ENCODE results near the gene COL16A1.
"Not testable (repeated sequence)": the region's sequence is repeated elsewhere in the genome, so short reads cannot be mapped to it uniquely, and the experiment has no call there.

Gene COL16A1

DNA sequence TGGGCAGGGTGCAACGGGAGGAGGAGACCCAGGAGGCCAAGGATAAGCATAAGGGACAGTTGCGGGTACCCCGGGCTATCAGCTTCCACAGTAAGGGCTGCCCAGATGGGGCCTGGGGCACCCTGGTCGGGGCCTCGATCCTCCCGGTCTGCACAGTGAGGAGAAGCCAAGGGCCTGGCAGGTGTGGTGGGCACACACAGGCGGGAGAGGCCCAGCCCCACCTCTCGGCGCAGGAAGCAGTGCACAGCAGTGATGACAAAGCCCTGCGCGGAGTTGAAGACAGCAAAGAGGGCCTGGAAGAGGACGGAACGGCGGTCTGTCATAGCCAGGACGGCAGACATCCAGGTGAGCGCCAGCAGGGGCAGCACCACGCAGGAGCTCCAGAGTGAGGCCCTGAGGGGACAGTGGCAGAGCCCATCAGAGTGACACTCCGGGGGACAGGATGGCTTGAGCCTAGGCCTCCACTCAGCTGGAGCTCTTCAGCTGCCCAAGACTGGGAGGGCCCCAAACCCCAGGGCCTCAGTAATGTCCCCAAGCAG lies 29.0 kb upstream of the COL16A1 start:
- DNase-seq: no peak

DNA sequence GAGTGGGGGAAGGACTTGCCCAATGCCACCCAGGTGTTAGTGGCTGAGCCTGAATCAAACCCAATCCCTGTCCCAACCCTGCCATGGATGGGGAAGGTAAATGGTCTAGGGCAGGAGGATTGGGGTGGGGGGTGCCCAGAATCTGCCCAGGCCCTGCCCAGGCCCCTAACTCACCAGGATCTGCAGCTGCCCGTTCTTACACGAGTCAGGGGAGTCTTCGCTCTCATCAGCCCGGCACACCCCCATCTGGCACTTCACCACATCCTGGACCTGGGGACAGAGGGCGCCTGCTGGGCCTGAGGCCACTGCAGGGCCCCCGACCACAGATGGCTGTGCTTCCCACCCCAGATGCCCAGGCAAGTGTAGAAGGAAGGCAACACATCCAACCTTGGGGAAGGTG lies 28.5 kb upstream of the COL16A1 start:
- DNase-seq: no peak

DNA sequence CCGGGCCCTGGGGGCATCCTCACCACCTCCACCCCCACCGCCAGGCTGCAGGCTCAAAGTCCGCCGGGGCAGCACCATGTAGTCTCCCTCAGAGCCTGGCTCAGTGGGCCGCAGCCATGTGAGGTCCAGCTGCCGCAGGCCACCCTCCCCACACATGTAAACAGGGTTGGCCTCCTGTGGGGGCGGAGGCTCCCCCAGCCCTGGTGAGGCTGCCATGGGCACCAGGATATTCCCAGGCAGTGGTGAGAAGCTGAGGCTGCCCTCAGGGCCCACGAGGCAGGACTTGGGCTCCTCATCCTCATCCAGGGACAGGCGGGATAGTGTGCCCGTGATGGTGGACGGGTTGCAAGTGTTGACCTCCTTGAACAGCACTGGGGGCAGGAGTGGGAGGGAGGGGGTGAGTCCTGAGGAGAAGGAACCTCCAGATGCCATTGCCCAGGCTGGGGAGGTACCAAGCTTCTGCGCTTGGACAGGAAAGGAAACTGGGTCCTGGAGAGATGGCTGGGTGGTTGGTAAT lies 27.3 kb upstream of the COL16A1 start:
- DNase-seq: no peak

DNA sequence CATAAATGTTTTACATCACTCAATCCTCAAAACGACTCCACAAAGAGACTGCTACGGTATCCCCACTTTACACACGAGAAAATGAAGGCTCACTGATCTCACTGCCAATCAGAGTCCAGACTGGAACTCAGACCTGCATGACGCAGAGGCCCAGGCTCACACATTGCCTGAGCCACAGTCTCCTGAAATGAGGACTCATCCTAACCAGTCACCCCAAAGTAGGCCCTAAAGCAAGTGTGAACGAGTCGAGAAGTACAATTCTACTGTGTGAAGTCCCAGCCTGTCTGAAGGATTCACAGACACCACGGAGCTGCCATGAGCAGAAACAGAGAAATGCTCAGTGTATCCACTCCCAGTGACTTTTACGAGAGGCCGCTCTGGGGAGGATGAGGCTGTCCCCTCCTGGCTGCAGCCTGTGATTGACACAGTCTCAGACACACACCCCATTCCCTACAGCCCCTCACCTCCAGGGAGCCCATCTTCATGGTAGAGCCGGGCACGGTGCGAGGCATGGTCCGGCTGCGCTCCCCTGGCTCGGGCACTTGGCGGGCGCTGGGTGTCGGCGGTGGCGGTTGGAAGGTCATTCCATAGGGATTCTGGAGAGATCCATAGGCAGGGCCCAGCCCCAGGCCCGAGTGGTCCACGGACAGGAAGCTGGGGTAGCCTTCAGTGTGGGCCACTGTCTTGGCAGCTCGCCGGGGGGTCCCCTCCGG lies 26.7 kb upstream of the COL16A1 start:
- DNase-seq: no peak

DNA sequence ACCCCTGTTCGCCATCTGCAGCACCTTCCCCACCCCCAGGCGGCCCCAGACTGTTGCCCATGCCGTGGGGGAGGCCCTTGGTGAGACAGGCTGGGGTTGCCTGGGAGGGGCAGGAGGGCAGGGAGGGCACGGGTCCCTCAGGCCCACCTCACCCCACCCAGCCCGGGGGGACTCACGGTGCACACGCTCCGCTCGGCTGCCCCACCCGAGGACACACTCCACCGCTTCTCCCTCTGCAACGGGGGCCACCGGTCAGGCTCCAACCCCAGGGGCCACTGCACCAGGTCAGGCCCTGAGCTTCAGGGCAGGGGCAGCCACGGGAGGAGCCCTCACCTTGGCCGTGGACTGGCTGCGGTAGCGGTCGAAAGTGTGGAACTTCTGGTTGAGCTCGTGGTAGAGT lies 24.0 kb upstream of the COL16A1 start:
- DNase-seq: no peak

DNA sequence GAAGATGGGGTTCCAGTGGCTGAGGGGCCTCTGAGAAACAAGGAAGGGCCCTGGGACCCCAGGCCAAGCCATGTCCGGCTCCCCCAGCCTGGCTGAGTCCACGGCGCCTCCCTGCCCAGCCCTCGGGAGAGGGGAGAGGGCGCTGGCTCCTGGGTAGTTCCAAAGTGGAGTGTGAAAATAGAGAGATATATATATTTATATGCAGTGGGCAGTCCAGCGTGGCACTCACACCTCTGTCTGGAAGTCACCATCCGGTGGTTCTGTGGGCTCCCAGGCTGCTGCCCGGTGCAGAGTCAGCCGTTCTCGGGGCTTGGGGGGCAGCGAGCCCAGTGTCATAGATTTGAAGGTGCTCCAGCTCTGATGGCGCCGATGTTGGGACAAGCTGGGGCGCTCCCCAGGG lies 23.4 kb upstream of the COL16A1 start:
- no peak for DNase-seq

DNA sequence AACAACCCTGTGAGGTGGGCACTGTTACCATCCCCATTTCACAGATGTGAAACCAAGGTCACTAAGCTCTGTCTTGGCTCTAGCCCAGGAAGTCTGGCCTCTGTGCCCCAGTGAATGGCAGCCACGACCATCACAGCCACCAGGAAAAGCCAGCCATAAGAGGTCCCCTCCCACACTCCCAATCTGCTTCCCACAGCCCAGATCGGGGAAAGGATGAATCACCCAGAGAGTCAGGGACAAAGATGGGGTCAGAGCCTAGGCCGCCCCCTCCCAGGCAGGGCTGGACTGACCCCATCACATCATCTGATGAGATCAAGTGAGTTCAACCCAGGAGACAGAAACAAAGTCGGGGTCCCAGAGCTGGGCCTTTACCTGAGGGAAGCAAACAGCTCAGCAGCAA lies 22.9 kb upstream of the COL16A1 start:
- DNase-seq: no peak

DNA sequence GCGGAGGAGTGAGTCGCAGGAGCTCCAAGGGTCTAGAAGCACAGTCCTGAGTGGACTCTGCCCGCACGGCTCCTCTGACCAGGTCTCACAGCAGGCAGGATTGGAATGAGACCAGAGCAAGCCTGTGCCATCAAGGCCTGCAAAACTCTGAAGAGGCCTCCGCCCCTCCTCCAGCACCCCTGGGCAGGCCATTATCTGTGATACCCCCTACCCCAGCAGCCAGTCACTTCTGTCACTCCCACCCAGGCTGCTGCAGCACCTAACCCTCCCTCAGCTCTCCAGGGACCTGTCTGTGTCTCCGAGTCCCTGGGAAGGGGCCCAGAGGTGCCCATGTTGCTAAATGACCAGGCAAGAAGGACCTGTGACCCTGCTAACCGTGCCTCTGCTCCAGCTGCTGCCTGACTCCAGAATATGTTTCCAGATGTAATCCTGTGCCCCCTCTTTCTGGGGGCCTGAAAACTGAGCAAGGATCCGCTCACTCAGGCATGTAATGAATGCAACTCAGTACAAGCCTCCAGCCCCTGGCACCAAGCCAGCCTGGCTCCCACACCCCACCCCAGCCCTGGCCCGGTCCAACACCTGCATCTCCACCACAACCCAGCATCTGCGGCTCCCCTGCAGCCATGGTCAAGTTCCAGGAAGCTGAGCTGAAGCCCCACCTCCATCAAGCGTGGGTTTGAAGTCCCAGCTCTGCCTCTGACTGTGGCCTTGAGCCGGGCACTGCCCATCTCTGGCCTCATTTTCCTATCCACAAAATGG lies 22.1 kb upstream of the COL16A1 start:
- no peak for DNase-seq

DNA sequence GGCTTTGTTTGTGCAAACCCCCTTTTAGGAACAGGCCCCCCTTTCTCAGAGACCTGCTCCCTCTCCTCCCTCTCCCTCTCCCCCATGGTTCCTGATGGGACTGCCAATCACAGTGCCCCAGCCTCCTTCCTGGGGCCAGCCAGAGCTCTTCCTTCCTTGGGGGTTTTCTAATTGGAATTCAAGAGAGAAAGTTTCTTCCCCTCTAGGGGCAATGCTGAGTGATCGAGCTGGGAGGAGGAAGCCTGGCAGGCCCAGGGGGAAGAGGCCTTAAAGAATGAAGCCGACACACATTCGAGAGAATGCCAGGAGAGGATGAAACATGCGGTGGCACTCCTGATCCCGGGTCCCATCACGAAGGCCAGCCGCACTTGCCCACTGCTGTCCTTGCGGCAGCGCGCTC lies 21.3 kb upstream of the COL16A1 start:
- no peak for DNase-seq

DNA sequence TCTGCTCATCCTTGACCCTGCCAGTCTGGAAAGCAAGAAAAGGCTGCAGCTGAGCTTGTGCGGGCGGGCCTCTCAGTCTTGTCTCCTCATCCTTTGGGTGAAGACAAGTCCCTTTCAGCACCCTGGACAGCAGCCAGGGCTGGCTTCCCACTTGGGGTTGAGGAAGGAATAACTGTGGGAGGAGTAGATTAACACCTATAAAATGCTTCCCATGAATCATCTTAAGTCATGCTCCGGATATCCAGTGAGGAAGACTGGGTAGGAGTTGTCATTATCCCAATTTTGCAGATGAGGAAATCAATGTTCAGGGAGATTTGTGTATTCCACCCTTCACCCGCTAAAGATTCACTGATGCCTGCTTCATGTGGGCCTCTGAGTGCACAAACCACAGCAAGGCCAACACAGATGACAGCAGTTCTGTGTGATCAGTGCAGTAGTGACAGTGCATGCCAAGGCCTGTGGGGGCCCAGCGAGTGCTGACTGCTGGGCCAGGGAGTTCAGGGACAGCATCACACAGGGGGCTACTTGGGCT lies 20.1 kb upstream of the COL16A1 start:
- peak; percentile 30 for DNase-seq

DNA sequence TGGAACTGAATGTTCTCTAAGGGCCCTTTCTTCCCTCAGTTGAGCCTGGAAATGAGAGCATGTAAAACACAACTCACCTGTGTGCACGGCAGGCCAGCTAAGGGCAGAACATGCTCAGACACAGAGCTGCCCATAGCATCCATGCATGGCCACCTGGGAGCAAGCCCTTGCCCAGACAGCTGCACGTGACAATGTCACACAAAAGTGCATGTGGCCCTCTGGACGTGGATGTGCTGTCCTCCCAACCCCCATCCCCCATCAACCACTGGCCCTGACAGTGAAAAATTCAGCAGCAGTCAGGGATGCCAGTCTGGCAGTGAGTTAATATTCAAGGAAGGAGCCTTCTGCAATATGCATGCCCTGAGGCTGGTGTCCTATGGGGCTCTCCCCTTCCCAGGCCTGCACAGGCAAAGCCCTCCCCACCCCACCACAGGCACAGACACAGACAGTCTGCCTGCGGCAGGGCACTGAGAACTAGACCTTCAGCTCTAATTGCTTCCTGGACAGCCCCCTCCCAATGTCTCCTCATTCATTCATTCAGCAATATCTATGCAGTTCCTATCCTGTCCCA lies 14.6 kb upstream of the COL16A1 start:
- DNase-seq: no peak

DNA sequence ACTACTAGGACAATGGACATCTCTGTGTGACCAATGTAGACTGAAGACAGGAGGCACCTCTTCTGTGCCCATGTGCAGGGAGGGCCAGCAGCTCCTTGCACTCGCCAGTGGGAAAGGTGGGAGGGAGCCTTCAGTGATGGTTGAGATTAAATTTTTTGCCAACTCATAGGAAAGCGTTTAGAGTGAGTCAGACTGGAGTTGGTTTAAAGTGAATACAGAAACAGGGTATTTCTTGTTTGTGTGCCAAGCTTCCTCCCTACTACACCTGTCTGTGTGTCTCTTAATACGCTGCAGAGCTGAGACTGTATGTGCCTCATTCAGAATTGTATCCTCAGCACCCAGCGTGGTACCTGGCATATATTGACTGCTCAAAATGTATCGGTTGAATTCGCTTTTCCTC lies 13.5 kb upstream of the COL16A1 start:
- DNase-seq: no peak

DNA sequence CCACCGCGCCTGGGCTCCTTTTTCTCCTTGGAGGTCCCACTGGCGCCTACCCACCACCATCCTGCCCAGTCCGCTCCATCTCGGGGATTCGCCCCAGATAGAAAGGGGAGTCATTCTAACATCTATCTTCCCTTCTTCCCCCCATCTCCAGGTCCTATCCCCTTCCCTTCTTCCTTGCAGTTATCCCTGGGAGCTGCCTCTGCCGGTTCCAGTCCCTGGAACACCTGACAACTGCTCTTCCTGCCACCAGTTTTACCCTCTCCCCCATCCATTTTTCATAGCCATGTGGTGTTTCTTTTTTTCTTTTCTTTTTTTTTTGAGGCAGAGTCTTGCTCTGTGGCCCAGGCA lies 12.0 kb upstream of the COL16A1 start:
- DNase-seq: no peak

DNA sequence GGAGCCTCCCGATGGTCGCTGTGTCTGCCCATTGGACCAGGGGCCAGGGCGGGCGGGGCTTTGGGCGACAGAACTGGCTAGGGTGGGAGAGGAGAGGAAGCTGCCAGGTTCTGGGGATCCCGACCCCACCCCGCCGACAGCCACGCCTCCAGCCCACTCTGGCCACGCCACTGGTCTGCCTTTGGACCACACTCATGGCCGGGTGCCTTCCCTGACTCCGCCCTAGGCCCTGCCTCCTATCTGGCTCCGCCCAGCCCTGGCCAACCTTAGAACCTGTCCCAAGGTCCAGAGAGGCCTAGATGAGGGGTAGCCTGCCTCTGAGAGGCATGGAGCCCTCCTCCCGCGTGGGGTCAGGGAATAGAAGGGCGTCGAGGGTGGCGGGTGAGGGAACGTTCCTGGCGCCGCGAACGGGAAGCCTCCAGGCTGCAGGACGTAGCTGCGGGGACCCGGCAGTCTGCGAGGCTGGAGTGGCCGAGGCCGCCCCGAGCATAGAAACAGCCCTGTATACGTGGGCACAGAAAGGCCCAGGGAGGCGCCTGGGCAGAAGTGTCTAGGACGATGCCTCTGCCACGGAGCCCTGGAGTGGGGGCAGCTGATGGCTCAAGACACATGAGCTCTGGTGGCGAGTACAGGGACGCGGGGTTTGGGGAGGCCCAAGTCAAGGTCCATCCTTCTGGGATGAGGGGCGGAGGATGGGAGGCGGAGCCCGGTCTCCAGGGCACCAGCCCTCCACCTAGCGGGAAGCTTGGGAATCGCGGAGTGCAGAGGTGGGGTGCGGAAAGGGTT lies 11.5 kb upstream of the COL16A1 start:
- DNase-seq: peak; percentile 42

DNA sequence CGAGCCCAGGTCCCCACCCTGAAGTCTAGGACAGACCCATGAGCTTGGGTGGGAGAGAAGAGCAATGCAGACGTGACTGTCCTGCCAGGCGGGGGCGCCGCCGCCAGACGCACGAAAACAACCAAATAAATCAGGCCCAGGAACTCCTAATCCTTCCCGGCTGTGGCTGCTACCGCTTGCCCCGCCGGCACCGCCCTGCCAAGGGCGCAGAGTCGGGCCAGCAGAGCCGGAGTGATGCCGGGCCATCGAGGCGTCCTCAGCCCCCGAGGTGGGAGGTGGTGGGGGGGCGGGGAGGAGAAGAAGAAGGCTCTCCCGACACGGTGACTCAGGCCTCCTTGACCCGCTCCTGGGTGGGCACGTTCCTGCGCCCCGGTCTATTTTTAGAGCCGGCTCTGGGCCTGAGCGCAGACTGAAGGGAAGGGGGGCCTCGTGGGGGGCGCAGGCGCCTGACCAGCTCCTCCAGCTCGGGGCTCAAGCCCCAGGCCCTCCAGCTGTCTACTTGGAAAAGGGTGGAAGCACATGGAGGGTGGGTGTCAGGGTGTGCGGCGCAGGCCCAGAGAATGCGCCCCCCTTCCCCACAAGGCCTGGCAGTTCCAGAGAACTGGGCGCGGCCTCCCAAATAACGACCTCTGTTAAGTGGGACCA lies 10.7 kb upstream of the COL16A1 start:
- peak; percentile 42 for DNase-seq

DNA sequence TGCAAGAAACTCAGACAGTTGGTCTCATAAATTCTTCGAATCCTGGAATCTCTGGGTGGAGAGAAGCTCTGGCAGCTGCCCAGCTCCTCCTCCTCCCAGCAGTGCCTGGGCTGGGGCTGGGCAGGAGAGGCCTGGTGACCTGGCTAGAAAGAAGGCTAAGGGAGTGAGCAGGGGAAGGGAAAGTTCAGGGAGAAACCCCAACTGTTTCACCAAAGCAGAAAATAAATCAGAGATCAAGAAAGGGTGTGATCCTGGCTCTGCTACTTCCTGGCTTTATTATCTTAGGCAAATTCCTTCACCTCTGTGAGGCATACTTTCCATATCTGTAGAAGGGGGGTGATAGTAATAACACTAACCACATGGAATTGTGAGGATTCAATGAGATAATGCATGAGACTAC lies 8.8 kb upstream of the COL16A1 start:
- no peak for DNase-seq

DNA sequence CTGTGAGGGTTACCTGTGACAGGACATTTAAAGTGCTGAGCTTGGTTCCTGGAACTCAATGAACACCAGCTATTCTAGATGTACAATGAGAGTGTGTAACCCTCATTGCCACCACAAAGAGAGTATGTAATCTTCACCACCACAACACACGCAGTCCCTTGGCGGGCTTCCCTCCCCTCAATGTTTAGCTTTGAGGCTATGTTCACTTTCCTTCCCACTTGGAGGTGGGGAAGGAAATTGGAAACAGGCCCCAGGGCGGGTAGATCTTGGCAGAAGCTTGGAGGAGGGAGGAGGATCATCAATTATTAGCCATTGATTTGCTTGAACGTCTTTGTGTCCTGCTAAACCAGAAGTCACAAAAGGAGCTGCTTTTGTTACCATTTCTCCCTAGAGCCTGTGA lies 8.3 kb upstream of the COL16A1 start:
- DNase-seq: no peak

DNA sequence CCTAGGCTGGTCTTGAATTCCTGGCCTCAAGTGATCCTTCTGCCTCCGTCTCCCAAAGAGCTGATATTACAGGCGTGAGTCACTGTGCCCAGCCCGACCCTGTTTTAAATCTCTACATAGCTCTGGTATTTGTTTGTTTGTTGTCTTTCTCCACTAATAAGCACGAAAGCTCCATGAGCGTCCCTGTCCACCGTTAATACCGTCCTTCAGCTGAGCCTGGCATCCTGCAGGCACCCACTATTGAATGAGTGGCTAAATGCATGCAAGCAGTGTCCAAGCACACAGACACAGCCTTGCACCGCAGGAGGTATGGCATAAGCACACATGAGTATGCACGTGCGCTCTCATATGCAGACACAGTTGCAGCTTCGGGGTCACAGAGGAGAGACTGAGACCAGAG lies 4.5 kb upstream of the COL16A1 start:
- DNase-seq: no peak

DNA sequence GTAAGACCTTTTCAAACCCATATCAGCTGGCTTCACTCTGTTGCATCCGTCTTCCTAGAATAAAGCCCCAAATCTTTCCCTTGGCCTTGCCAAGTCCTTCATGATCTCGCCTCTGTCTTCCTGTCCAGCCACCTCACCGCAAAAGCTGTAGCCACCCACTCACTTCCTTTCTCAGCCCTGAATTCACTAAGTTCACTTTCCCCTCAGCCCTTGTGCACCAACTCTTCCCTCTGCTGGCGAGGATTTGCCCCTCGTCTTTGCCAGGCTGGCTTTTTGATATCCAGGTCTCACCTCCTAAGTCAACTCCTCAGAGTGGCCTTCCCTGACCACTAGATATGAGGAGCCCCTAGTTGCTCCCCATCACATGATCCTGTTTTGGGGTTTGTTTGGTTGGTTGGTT lies 3.9 kb upstream of the COL16A1 start:
- peak; percentile 26 for DNase-seq

DNA sequence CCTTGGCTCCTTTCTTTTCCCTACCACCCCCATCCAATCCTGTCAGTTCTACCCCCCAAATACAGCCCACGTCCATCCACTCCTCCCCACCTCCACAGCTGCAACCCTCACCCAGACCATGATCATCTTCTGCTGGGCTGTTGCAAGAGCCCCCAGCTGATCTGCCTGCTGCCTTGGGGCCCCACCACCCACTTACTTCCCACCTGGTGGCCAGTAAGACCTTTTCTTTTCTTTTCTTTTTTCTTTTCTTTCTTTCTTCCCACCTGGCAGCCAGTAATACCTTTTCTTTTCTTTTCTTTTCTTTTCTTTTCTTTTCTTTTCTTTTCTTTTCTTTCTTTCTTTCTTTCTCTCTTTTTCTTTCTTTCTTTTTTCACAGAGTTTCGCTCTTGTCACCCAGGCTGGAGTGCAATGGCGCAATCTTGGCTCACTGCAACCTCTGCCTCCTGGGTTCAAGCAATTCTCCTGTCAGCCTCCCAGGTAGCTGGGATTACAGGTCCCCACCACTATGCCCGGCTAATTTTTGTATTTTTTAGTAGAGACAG lies 3.3 kb upstream of the COL16A1 start:
- not testable (repeated sequence) for DNase-seq

DNA sequence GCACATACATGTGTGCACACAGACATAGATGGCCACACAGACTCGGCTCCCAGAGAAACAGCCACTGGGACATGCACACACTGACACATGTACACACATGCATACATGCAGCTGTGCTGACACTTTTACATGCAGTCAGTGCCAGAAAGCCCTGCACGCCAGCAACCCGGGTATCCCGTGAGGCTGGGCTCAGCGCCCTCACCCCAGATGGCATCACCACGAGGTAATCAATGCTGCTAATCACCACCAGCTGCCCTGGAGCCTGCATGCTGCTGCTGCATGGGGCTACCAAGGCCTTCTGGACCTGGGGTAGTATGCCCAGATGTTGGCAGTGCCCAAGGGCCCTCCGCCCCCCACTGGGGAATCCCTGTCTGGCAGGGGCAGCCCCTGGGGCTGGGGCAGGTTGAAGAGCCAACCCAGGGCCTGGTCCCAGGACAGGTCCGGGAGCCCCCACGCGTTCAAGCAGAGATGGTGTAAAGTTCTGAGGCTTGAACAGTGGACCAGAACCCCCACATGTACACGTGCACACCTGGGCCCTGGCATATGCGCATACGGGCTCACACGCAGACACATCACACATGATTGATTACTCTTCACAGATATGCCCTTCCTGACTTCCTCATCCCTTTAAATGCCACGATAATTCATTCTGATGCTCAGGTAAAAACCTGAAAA lies 2.7 kb upstream of the COL16A1 start:
- DNase-seq: no peak
